Embryonic facial prominence (tissue), 1 donor: ENCODE data around the gene AP2A2.

Experiments used
- DNase-seq: peaks from one replicate; pipeline ENCODE4 v3.0.0-alpha.2; 2016; ENCODE audit errors: extremely low spot score

Gene AP2A2

GRCh38 chr11:898540-899190 is 27.0 kb upstream of the AP2A2 start:
- DNase-seq = no peak

- no peak for DNase-seq
These were observed 25.9 kb upstream of the AP2A2 start for GRCh38 chr11:899724-900123.

- no peak for DNase-seq
These were observed 25.1 kb upstream of the AP2A2 start for GRCh38 chr11:900545-900944.

DNA sequence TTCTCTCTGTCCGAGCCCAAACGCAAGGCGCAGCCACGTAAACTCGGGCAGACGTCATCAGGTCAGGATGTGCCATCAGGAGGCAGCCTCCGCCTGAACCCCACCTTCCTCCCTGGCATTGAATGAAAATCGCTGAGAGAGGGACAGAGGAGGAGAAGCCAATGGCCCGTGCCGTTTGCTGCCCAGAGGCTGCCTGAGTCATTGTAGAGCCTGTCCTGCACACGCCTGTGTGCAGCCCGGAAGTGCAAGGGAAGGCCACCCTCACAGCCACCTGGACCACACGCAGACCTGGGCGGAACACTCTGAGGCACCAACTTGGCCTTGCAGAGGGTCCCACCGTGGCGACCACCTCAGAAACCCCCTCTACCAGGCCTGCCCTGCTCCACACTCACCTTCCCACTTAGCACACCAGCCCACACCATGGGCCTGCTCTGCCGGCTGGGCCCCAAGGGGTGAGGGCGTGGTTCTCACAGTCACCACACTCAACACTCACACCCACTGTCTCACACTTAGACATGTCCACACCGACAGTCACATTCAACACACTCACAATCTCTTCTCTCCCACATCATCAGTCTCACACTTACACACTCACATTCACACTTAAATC is 24.1 kb upstream of the AP2A2 start:
- no peak for DNase-seq

DNA sequence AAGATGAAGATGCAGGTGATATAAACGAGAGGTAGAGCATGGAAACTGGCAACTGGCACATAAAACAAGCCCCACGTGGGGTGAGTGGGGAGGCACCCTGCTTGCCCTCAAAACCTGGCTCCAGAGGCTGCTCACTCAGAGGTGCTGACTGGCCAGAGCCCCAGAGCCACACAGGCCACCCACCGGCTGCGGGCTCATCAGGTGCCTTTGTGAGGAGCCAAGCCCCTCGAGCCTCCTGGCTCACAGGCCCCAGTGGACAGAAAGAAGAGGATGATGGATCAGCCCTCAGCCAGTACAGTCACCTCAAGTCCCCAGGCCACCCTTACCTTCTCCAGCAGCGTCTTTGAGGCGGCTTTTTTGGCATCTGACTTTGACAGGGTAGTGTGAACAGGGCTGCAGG is 21.3 kb upstream of the AP2A2 start:
- no peak for DNase-seq

GRCh38 chr11:905952-906351 is 19.7 kb upstream of the AP2A2 start:
- no peak for DNase-seq

DNA sequence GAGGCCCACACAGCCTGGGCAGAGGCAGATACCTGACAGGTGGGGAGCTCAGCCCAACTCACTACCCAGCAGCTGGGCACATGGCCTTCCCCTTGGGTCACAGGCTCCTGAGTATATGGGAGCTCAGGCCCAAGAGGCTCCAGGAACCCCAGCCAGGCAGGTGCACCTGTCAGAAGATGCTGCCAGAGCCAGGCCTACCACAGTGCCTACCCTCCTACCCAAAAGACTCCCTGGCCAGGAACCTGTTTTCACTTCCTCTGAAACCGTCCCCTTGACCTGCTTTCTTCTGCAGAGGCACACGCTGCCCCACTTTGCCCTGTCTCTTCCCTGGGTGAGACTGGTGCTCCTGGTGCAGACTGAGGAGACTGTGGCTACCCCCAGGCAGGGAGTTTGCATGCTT is 18.0 kb upstream of the AP2A2 start:
- no peak for DNase-seq

DNA sequence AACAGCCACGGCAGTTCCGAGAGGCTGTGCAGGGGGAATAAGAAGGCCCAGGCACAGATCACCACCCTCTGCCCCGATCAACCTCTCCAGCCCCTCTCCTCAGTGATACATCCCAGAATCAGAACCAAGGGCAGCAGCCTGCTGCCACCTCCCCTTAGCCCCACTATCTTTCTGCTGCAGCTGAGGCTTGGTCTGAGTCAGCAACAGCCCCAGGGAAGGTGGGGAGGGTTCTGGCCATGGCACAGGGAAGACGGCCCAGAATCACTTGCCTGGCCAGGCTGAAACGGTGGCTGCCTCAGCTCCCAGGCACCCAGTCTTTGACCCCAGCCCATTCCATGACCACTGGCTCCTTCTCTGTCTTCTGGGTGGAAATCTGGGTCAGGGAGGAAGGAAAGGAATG is 17.4 kb upstream of the AP2A2 start:
- no peak for DNase-seq

DNA sequence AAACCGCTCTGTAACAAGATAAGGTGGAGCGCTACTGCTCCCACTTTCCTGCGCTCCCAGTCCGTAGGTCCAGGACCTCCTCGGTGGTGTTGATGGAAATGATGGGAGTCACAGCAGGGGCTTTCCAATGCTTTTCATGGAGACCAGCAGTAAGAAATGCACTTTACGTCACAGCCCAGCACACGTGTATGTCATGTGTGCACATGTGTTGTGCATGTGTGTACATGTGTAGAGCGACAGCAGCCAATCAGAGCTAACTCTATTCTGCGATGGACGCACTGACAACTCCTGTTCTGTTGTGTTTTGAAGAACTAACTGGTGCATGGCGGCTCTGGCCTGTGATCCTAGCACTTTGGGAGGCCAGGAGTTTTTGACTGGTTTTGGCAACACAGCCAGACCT is 16.3 kb upstream of the AP2A2 start:
- DNase-seq = no peak

DNA sequence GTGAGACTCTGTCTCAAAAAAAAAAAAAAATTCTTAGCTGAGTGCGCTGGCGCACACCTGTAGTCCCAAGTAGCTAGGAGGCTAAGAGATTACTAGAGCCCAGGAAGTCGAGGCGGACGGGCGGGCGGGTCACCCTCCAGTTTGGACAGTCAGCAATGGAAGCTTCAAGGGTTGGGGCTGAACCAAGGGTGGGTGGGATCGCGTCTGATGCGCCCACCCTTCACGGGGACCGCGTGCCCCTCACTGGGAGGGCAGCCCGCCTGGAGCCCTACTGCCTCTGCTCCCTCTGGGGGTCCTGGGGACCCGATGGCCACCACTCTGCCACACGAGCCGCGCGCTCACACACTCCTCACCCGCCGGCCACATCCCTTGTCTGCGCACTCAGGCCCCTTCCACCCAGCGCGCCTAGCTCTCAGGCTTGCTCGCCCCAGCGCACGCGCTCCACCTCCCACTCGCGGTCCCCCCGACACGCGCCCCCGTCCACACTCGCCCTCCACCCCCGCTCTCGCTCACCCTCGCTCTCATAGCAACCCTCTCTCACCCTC is 15.6 kb upstream of the AP2A2 start:
- DNase-seq = no peak

- peak; percentile 25 for DNase-seq
These were observed 15.1 kb upstream of the AP2A2 start, which contains the start of gene CHID1 for GRCh38 chr11:910589-911030. Gene CHID1, minus strand, starts transcription at chr11:910810. Its CDS starts 5,994 bp downstream, at chr11:904816.

DNA sequence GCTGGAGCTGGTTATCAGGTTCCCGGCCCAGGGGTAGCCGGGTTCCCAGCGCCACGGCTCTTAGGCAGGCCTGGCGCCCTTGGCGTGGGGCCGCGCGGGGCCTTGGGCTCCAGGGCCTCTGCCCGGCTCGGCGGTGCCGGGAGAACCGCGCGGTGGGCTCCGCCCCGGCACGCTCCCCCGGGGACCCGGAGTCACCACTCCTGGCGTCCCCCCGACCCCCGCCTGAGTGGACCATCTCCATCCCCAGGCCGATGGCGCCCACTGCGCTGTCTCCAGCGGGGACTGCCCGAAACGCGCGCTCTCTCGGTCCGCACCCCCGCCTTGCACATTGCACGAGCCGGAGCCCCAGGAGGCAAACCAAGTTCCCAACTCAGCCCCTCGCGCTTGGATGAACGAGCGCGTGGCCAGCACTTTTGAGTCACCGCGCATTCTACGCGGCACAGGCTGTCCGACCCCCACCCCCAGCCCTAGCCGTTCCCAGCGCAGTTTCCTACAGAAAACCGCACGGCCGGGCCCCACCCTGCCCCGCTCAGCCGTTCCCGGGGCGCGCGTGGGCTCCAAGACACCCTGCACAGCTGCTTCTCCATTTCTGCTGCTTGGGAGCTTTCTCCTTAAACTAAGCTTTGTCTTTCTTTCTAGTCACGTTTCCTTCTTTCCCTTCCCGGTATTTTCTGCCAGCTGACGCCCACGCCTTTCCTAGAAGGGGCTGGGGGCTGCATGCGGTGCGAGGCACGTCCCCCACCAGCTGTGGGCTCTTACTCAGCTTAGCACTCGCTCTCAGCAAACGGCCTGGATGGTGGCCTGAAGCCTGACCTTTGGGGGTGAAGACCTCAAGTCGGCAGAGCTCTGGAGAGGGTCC is 14.4 kb upstream of the AP2A2 start:
- DNase-seq = no peak

GRCh38 chr11:911890-912219 is 13.8 kb upstream of the AP2A2 start:
- no peak for DNase-seq

GRCh38 chr11:912266-912665 is 13.4 kb upstream of the AP2A2 start:
- no peak for DNase-seq

DNA sequence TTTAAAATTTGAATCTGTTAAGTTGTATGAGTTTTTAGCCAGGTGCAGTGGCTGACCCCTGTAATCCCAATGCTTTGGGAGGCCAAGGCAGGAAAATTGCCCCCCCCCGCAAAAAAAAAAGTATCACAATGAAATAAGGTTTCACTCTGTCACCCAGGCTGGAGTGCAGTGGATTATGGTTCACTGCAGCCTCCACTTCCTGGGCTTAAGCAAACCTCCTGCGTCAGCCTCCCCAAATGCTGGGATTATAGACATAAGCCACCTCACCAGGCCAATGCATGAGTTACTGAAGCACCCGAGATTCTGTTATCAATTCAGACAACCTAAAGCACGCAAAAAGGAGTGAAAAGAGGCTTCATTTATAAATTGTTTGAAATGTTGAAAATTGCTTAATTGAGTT is 12.6 kb upstream of the AP2A2 start:
- no peak for DNase-seq

DNA sequence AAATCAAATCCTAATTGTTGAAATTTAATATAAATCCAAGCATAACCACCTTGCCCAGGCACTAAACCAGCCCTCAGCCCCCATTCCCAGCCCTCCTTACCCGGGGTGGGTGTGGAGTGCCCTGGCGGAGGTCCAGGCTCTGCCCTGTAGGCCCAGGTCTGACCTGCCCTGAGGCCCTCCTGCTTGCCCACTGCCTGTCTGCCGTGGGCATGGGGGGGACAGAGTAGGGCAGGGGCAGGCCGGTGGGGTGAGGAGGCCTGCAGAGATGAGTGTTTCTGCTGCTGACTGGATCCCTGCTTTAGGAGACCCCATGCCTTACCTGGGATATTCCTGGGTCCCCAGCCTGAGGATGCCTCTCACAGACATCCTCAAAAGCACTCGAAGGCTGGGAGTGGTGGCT is 11.5 kb upstream of the AP2A2 start:
- no peak for DNase-seq

GRCh38 chr11:914747-915501 is 10.7 kb upstream of the AP2A2 start:
- DNase-seq = no peak

GRCh38 chr11:917426-917825 is 8.2 kb upstream of the AP2A2 start:
- no peak for DNase-seq

GRCh38 chr11:921921-922678 is 3.6 kb upstream of the AP2A2 start:
- DNase-seq = no peak

- DNase-seq = no peak
These were observed 1.8 kb upstream of the AP2A2 start for GRCh38 chr11:923691-924405.
